ENCODE measurements around the gene APBB1. TPM values are rescaled to one million over a fixed set of nuclear protein-coding genes. Genes with fewer than 3 reads are reported as not detected.

Gene APBB1
- total RNA-seq, 4 donors from 2014 or later, result 15.8 to 26.2 (median 17.2) TPM

GRCh38 chr11:6410695-6411430 lies 8.0 kb downstream of the APBB1 start:
- no peak for DNase-seq (ENCODE audit: low spot score in 2 of 2)
- TF ChIP-seq POLR2AphosphoS5 (IDR thresholded peaks at IDR 0.05), result no peak
- no peak for TF ChIP-seq POLR2A (IDR thresholded peaks at IDR 0.05)
- TF ChIP-seq CTCF (IDR thresholded peaks at IDR 0.05), result no peak
- TF ChIP-seq EP300 (IDR thresholded peaks at IDR 0.05), result no peak
- WGBS, result 94% methylated on average over 18 of the region's 23 CpGs
- Histone ChIP-seq H3K27me3 (no peaks in the 10 kb centered on the region), H3K27ac (no peak overlapping the region), H3K4me1 (no peaks in the 10 kb centered on the region), H3K4me3 (no peak overlapping the region), H3K9me3 (no peaks in the 10 kb centered on the region), H3K36me3 (peaks cover 12% of the 10 kb centered on the region)

- WGBS, result 43% methylated on average over 2 of the region's 2 CpGs
- Histone ChIP-seq H3K4me3 (no peak overlapping the region), H3K27me3 (no peaks in the 10 kb centered on the region), H3K27ac (no peak overlapping the region), H3K4me1 (no peaks in the 10 kb centered on the region), H3K36me3 (peaks cover 29% of the 10 kb centered on the region), H3K9me3 (no peaks in the 10 kb centered on the region)
- no peak for DNase-seq (ENCODE audit: low spot score in 2 of 2)
- no peak for TF ChIP-seq POLR2AphosphoS5 (IDR thresholded peaks at IDR 0.05)
- TF ChIP-seq POLR2A (IDR thresholded peaks at IDR 0.05), result no peak
- no peak for TF ChIP-seq CTCF (IDR thresholded peaks at IDR 0.05)
- no peak for TF ChIP-seq EP300 (IDR thresholded peaks at IDR 0.05)
These were observed 12.5 kb downstream of the APBB1 start for GRCh38 chr11:6406370-6406769.

GRCh38 chr11:6405846-6406245 lies 13.0 kb downstream of the APBB1 start:
- Histone ChIP-seq H3K4me3 (no peak overlapping the region), H3K4me1 (no peaks in the 10 kb centered on the region), H3K36me3 (peaks cover 30% of the 10 kb centered on the region), H3K9me3 (no peaks in the 10 kb centered on the region), H3K27ac (no peak overlapping the region), H3K27me3 (no peaks in the 10 kb centered on the region)
- DNase-seq (ENCODE audit: low spot score in 2 of 2), result no peak
- no peak for TF ChIP-seq POLR2AphosphoS5 (IDR thresholded peaks at IDR 0.05)
- no peak for TF ChIP-seq EP300 (IDR thresholded peaks at IDR 0.05)
- no peak for TF ChIP-seq CTCF (IDR thresholded peaks at IDR 0.05)
- no peak for TF ChIP-seq POLR2A (IDR thresholded peaks at IDR 0.05)
- WGBS, result 95% methylated on average over 6 of the region's 6 CpGs

GRCh38 chr11:6405052-6405667 lies 13.7 kb downstream of the APBB1 start:
- no peaks in the 10 kb centered on the region for H3K4me1 ChIP-seq
- TF ChIP-seq CTCF (IDR thresholded peaks at IDR 0.05), result no peak
- no peak for TF ChIP-seq POLR2A (IDR thresholded peaks at IDR 0.05)
- no peak for TF ChIP-seq POLR2AphosphoS5 (IDR thresholded peaks at IDR 0.05)
- no peak overlapping the region for H3K4me3 ChIP-seq
- DNase-seq (ENCODE audit: low spot score in 2 of 2), result no peak
- no peak overlapping the region for H3K27ac ChIP-seq
- no peaks in the 10 kb centered on the region for H3K27me3 ChIP-seq
- no peaks in the 10 kb centered on the region for H3K9me3 ChIP-seq
- 85% methylated on average over 13 of the region's 13 CpGs for WGBS
- H3K36me3 ChIP-seq, result peaks cover 29% of the 10 kb centered on the region

- no peaks in the 10 kb centered on the region for H3K9me3 ChIP-seq
- H3K4me3 ChIP-seq, result no peak overlapping the region
- TF ChIP-seq EP300 (IDR thresholded peaks at IDR 0.05) (no peak), POLR2A (IDR thresholded peaks at IDR 0.05) (no peak), CTCF (IDR thresholded peaks at IDR 0.05) (no peak), POLR2AphosphoS5 (IDR thresholded peaks at IDR 0.05) (no peak)
- H3K36me3 ChIP-seq, result peaks cover 28% of the 10 kb centered on the region
- H3K4me1 ChIP-seq, result no peaks in the 10 kb centered on the region
- DNase-seq (ENCODE audit: low spot score in 2 of 2), result no peak
- 65% methylated on average over 11 of the region's 16 CpGs for WGBS
- no peak overlapping the region for H3K27ac ChIP-seq
- no peaks in the 10 kb centered on the region for H3K27me3 ChIP-seq
These were observed 14.4 kb downstream of the APBB1 start for GRCh38 chr11:6404342-6405051.

Measured in suprapubic skin (tissue), 4 donors.